HL-60 (cell line): Measurements from ENCODE around the gene BZW2.

Source experiments
- DNase-seq, 2 experiments: peaks; one replicate each; pipeline ENCODE4 v3.0.0-alpha.2; 2010 to 2020; ENCODE audit warnings: low read depth in 1 of 2, low spot score in 1 of 2
- H3K27ac ChIP-seq: fragments of 250-450 bp; sonication (Bioruptor Pico); replicated peaks from 2 replicates; pipeline ENCODE4 v1.5.1; 2020; ENCODE audit warnings: mild to moderate bottlenecking, moderate library complexity
- H3K27me3 ChIP-seq: fragments of 250-450 bp; sonication (Bioruptor Pico); 2 replicates; pipeline ENCODE4 v1.5.1; 2021; ENCODE audit warnings: mild to moderate bottlenecking, moderate library complexity; ENCODE audit not compliant: insufficient read depth, poor library complexity, severe bottlenecking
- H3K4me3 ChIP-seq: replicated peaks from 2 replicates; pipeline ENCODE4 v1.5.1; 2011; ENCODE audit warnings: mild to moderate bottlenecking, control low read depth, low read length; ENCODE audit not compliant: insufficient read depth
- GABPA ChIP-seq: IDR thresholded peaks from 2 replicates; pipeline ENCODE4 v1.6.1; 2012; ENCODE audit warnings: low read depth
- POLR2AphosphoS5 ChIP-seq: IDR thresholded peaks from 2 replicates; pipeline ENCODE4 v1.6.1; 2012; ENCODE audit warnings: low read depth
- SPI1 ChIP-seq: IDR thresholded peaks from 2 replicates; pipeline ENCODE4 v1.6.1; 2012; ENCODE audit warnings: low read depth, mild to moderate bottlenecking, borderline replicate concordance
- TF ChIP-seq, protein P1 (sequence below): IDR thresholded peaks from 2 replicates; pipeline ENCODE4 v1.6.1; 2012; ENCODE audit warnings: low read depth; ENCODE audit not compliant: insufficient replicate concordance
- TF ChIP-seq, protein P2 (sequence below): IDR thresholded peaks from one replicate; pipeline ENCODE4 v1.5.1; 2011; ENCODE audit warnings: low read length, control low read depth, inconsistent platforms; ENCODE audit not compliant: insufficient read depth

The BZW2 gene

DNA sequence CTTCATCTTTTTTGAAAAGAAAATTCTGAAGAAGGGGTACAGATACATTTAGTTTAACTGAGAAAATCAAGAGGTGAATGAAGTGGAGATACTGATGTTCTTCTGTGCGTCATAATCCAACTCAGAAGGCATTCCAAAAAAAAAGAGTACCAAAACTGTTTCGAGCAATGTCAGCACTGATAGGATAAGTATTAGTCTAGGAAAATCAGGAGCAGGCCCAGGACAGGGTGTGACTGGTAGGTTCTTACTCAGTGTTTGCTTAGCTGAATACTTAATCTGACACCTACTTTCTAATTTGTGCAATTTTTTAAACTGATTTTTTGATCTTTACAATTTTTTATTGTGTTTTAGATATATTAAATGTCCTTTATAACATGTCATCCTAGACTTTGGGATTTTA lies 4.3 kb downstream of the BZW2 start:
- no peaks in the 10 kb centered on the region for H3K27me3 ChIP-seq
- DNase-seq: no peak
- no peak overlapping the region for H3K4me3 ChIP-seq
- no peak overlapping the region for H3K27ac ChIP-seq
- TF ChIP-seq, protein P1, sequence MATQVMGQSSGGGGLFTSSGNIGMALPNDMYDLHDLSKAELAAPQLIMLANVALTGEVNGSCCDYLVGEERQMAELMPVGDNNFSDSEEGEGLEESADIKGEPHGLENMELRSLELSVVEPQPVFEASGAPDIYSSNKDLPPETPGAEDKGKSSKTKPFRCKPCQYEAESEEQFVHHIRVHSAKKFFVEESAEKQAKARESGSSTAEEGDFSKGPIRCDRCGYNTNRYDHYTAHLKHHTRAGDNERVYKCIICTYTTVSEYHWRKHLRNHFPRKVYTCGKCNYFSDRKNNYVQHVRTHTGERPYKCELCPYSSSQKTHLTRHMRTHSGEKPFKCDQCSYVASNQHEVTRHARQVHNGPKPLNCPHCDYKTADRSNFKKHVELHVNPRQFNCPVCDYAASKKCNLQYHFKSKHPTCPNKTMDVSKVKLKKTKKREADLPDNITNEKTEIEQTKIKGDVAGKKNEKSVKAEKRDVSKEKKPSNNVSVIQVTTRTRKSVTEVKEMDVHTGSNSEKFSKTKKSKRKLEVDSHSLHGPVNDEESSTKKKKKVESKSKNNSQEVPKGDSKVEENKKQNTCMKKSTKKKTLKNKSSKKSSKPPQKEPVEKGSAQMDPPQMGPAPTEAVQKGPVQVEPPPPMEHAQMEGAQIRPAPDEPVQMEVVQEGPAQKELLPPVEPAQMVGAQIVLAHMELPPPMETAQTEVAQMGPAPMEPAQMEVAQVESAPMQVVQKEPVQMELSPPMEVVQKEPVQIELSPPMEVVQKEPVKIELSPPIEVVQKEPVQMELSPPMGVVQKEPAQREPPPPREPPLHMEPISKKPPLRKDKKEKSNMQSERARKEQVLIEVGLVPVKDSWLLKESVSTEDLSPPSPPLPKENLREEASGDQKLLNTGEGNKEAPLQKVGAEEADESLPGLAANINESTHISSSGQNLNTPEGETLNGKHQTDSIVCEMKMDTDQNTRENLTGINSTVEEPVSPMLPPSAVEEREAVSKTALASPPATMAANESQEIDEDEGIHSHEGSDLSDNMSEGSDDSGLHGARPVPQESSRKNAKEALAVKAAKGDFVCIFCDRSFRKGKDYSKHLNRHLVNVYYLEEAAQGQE: no peak
- TF ChIP-seq GABPA (no peak), POLR2AphosphoS5 (no peak), SPI1 (no peak)
- TF ChIP-seq, protein P2, sequence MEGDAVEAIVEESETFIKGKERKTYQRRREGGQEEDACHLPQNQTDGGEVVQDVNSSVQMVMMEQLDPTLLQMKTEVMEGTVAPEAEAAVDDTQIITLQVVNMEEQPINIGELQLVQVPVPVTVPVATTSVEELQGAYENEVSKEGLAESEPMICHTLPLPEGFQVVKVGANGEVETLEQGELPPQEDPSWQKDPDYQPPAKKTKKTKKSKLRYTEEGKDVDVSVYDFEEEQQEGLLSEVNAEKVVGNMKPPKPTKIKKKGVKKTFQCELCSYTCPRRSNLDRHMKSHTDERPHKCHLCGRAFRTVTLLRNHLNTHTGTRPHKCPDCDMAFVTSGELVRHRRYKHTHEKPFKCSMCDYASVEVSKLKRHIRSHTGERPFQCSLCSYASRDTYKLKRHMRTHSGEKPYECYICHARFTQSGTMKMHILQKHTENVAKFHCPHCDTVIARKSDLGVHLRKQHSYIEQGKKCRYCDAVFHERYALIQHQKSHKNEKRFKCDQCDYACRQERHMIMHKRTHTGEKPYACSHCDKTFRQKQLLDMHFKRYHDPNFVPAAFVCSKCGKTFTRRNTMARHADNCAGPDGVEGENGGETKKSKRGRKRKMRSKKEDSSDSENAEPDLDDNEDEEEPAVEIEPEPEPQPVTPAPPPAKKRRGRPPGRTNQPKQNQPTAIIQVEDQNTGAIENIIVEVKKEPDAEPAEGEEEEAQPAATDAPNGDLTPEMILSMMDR: no peak

DNA sequence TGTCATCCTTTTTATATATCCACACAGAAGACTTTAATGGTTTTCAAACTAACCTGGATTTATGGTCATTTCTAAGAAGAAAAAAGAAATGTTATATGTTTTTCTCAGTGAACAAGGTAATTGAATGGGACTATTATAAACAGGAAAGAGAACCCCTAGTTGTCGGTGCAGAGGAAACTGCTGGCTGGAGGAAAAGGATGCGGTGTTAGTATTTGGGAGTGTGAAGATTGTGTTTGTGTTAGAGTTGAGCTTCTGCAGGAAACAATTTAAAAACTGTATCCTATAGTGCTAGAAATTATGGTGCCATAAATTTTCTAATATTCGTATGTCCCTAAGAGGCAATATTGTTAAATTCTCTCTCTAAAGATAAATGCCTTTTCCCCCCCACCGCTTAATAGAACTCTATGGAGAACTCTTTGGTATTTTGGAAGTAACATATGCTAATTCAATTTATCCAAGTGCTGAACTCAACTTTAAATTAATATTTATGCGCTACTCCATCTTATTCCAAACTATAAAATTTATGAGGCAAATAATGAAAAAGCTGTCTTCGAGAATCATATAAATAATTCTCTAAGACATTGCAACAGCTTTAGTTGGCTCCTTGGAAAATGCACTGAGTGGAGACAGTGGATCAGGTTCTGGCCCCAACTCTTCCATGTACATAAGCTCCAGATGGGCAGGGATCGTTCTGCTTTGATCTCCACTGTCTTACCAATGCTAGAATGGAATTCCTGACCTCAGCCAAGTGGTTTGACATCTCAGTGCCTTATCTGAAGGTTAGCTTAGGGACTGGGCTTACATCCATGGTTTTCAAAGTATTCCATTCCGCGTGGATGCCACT lies 5.6 kb downstream of the BZW2 start:
- H3K27ac ChIP-seq: no peak overlapping the region
- no peaks in the 10 kb centered on the region for H3K27me3 ChIP-seq
- no peak for TF ChIP-seq GABPA
- TF ChIP-seq, protein P1: no peak
- DNase-seq: no peak
- H3K4me3 ChIP-seq: no peak overlapping the region

DNA sequence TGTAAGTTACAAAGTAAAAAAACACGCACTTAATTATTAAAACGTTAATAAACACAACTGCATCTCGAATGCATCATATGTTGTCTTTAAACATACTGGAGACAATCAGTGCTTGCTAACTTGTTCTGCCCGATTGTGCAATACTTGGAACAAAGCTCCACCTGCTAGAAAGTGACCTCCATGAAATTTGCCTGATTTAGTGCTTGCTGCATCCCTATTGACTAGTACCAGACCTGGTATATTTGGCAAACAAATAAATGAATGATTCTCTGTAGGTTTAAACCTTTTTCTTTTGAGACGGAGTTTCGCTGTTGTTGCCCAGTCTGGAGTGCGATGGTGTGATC lies 6.2 kb downstream of the BZW2 start:
- DNase-seq: no peak
- Histone ChIP-seq H3K27ac (no peak overlapping the region), H3K4me3 (no peak overlapping the region), H3K27me3 (no peaks in the 10 kb centered on the region)
- TF ChIP-seq POLR2AphosphoS5: no peak
- TF ChIP-seq SPI1: no peak
- TF ChIP-seq, protein P2: no peak
- TF ChIP-seq, protein P1: no peak
- TF ChIP-seq GABPA: no peak
